NCI-H748 (cell line): ENCODE results near the gene MCF2L2.

Experiments
- DNase-seq: peaks from one replicate; lab custom pipeline; 2025; ENCODE audit not compliant: unreplicated experiment; lab: John Stamatoyannopoulos, UW

The MCF2L2 gene

GRCh38 chr3:183148056-183148455 lies 280.4 kb downstream of the MCF2L2 start:
- DNase-seq = no peak

DNA sequence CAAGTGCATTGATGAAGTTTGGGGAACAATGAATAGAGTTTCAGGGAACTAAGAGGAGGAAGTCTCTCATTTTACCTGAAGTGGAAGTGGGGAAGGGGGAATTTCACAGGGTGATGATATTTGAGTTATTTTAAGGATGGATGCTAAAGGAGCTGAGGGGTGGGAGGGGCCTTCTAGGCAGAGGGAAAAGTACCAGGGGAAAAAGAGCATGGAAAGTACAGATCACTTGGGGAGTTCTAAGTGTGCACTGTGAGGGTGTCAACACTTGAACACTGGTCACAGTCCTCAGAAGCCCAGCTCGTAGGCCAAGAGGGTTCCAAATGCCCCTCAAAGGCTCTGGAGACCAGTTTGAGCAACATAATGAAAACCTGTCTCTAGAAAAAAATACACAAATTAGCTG lies 284.1 kb downstream of the MCF2L2 start:
- DNase-seq = no peak

DNA sequence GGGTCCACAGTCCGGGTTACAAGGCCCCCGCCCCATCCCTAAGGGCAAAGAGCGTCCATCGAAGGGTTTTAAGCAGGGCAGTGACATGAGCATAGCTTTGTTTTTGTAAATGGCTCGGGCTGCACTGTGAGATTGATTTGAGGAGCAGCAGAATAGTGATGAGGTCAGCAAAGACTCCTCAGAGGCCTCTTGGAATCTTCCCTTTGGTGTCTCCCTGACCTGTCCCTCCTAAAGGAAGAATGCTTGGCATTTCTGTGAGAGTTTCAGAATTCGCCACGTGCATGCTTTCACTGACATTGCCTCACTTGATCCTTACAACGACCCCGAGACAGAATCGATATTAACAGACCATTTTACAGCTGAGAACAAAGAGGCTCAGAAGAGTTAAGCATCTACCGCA lies 286.2 kb downstream of the MCF2L2 start:
- no peak for DNase-seq

DNA sequence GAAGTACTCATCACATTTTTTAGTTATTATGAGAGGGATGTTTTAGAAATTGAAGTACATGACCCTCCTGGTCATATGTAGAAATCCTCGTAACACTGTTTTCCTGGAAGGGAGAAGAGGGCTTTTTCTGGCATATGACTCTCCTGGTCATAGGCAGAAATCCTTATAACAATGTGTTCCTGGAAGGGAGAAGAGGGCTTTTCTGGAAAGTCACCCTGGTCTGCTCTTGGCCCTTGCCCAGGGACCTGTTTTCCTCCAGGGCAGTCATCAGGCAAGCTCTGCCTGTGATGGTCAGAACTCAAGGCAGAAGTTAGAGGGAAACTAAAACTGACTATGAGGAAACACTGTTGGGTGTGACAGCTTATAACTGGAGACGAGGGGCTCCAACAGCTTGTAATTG lies 293.6 kb downstream of the MCF2L2 start:
- DNase-seq = no peak

- no peak for DNase-seq
Measured at GRCh38 chr3:183132409-183132808, 296.0 kb downstream of the MCF2L2 start.

DNA sequence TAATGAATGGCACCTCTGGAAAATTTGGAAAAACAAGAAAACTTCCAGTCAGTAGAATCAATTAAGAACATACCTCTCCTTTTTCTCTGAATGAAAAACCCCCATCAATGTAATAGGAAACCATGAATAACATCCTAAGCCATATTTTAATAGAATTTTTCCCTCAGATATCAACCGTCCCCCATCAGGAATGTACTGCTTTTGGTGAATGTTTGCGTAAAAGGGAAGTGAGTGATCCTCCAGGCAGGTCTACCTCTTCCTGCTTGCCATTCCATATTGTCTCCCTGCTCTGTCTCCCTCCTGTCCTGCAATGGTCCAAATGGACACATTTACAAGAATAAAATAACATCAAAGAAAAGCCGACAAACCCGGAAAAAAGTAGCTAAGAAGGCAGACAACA lies 296.7 kb downstream of the MCF2L2 start:
- DNase-seq = no peak

DNA sequence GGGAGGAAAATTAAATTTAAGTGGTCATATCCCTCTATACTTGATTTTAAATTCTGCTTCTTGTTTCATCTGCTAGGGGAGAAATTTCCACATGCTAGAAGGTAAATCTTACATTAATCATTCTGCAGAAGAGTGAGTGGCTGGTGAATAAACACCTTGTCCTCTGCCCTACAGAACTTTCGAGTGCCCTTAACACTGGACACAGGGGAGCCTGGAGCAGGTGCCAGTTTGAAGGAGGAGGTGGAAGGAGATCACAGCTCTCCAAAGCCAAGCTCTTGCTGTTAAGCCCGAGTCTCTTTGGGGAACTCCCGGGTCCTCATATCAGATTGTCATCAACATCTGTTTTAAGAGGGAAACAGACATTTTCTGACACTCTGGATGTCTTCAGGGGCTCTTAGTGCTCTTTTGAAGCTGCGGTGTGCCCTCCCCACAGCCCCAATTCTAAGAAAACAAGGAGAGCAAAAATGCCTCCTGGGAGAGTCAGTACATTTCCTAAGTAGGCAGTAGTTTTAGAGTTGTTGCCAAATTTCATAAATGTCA lies 297.2 kb downstream of the MCF2L2 start:
- no peak for DNase-seq

DNA sequence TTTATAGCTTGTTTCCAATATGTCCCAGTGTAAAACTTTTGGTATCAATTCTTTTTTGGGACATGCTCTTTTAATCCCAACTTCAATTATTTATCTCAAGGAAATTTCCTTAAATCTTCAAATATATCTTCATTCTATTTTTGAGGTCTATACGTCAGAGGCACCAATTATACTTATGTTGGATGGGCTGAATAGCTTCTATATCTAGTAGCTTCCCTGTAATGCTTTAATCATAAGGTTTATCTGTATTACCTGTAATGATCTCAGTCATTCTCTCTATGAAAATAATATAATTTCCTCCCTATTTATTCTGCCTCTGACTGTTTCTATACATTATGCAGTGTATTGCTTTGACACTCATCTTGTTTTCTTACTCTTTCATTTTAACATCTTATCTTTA lies 299.2 kb downstream of the MCF2L2 start:
- peak; percentile 32 for DNase-seq

DNA sequence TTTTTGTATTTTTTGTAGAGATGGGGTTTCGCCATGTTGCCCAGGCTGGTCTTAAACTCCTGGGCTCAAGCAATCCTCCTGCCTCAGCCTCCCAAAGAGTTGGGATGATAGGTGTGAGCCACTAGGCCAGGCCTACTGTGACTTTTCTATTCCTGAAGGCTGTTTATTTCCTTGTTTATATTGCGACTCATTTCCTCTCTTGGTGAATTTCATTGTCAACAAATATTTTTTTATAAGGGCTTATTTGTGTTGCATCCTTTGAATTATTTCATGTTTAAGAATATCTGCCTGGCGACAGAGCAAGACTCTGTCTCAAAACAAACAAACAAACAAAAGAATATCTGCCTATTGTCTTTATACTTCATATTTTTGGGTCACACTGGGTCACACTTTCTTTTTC lies 299.7 kb downstream of the MCF2L2 start:
- DNase-seq = no peak
